GM18858 (cell line): Measurements from ENCODE around the gene STRA6.

ENCODE experiments used
- ATAC-seq: cut with Tn5 transposase; IDR thresholded peaks from one replicate; pipeline ENCODE4 v1.9.1; 2021; ENCODE audit not compliant: unreplicated experiment

Gene STRA6

DNA sequence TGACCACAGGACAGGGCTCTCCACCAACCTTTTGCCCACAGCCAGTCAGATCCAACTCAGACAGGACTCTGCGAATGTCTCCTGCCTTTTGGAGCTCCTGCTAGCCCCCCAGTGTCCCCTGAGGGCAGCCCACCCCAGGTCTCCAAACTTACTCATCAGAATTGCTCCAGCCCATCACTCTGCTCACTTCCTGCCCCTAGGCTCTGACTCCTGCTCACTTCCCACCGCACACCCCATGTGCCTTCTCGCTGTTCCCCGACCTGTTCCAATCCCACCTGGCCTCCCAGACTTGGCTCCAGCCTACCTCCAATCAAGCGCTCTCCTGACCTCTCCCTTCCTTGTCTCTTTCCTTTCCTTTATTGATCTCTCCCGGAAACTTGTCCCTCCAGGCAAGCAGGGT lies 5.9 kb upstream of the STRA6 start:
- ATAC-seq: no peak

DNA sequence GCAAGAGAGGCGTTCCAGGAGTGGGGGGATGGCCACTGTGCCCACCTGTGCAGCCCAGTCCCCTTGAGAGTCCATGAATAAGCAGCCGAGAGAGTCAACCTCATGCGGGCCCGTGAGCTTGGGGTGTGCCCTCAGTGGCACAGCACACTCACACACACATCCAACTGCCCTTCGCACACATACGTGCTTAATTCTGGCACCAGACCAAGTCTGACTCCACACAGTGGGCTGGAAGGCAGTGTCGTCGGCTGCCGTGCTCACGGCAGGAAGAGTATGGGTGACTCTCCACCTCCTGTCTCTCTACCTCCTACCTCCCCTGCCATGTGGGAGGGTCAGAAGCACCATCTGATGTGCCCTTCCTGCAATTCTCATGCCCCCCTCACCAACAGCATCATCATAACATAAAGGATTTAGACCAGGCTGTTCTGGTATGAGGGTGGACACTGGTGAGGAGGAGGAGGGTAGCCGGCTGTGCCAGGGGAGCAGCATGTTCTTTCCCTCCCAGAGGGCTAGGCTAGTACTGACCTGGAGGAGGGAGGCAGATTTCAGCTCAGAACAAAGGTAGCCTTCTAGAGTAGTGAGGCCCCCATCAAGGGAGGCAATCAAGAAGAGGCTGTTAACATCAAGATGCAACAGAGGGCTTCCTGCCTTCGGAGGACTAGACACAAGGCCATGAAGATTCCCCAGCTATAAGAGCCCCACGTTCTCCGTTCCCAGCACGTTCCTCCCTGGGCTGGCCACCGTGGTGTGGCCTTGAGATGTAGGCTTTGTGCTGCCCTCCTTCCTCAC lies 5.3 kb upstream of the STRA6 start:
- no peak for ATAC-seq

DNA sequence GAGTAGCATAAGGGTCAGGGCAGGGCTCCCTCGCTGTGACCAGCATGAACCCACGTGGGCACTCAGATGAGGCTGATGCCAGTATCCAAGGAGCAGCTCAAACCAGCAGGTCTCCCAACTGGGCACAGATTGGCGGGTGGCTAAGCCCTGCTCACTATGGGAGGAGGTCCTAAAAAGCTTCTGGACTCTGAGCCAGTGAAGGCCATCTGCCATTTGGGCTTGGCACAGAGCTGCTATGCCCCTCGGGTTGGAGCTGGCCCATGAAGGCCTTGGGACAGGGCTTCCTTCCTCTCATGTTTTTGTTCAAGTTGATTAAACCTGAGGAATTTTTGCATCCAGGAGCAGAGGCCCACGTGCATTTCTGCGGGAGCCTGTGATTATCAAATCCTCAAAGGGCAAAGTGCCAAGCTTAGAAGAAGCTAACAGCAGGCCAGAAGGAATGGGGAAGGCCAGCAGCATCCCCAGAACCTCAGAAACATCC lies 4.3 kb upstream of the STRA6 start:
- no peak for ATAC-seq

GRCh38 chr15:74205582-74205947 lies 3.0 kb upstream of the STRA6 start:
- ATAC-seq: no peak

DNA sequence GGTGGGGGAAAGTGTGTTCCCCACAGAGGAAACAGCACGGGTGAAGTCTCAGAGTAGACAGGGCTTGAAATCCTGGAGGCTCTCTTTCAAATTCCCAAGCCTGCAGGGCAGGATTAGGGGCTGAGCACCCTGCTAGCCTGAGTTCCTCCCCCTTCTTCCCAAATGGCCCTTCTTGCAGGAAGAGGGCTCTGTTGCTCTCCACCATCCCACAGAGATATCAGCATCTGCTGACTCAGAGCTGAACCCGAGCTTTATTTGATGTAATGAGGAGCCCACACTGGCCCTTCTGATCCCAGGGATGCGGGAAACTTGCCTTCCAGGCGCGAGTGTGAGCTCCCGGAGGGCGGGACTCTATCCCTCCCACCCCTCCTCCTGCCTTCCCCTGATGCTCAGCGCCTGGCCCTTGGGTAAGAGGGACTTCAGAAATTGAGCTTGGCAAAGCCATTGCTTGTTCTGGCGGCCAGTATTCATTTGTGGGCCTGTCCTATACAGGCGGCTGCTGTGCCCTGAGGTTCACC lies 1.4 kb upstream of the STRA6 start:
- ATAC-seq: no peak

DNA sequence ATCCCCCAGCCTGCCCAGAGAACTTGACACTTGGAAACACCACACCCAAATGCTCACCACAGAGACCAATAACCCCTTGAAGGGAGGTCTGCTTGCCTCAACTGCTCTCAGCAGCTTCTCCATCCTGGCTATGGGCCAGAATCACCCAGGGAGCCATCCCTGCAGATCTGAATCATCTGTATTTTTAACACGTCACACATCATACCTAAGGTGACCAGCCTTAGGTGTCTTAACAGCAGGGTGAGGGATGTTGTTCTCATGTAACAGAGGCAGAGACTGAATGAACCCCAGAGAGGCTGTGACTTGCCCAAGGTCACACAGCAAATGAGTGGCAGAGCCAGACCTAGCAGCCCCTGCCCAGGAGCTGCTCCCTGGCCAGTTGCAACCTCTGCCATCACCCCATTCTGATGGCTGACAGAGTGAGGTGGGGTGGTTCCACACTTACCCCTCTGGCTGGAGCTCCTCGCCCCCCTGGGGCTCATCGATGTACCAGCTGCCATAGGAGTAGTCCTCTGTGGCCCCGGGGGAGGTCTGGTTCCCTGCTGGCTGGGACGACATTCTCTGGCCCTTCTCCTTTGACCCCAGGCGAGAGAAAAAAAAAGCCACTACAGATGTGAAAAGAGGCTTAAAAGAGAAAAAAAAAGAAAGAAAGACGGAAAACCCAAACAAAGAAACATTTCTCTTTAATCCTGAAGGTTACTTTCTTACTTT lies 722 bp downstream of the STRA6 start:
- no peak for ATAC-seq

- no peak for ATAC-seq
Observed at GRCh38 chr15:74200871-74201419, 1.6 kb downstream of the STRA6 start.

GRCh38 chr15:74200412-74200815 lies 2.2 kb downstream of the STRA6 start:
- ATAC-seq: no peak

GRCh38 chr15:74199297-74199652 lies 3.3 kb downstream of the STRA6 start:
- ATAC-seq: no peak

DNA sequence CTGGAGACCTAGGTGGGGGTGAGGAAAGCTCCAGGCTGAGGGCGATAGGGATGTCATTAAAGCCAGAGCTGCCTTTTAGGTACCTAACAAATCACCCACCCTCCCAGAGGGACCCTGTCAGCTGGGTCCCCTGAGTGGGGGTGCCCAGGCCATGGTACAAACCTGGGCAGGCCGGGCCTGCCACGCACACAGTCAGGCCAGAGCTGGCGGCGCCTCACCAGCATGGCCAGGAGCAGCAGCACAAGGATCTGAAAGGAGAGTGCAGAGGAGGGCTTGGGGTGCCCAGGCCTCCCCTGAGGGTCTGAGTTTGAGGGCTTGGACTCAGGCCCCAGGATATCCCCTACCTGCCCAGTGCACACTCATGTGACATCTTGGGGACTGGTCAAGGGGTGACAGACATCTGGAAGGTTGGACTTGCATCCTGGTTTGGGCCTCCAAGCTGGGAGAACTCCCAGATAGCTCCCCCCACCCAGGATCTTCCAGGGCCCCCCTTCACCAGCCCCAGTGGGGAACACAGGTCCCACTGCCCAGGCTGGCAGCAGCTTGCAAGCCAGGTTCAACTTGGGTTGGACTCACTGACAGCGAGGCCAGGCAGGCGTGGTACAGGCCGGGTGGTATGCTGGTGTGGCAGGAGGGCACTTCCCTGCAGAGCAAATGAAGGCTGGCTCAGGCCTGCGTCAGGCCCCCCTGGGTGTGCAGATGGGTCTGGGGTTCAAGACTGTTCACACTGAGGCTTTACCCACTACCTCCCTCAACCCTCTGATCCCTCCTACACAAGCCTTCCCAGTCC lies 5.2 kb downstream of the STRA6 start:
- no peak for ATAC-seq

- no peak for ATAC-seq
Observed at GRCh38 chr15:74196175-74196574, 6.4 kb downstream of the STRA6 start.

DNA sequence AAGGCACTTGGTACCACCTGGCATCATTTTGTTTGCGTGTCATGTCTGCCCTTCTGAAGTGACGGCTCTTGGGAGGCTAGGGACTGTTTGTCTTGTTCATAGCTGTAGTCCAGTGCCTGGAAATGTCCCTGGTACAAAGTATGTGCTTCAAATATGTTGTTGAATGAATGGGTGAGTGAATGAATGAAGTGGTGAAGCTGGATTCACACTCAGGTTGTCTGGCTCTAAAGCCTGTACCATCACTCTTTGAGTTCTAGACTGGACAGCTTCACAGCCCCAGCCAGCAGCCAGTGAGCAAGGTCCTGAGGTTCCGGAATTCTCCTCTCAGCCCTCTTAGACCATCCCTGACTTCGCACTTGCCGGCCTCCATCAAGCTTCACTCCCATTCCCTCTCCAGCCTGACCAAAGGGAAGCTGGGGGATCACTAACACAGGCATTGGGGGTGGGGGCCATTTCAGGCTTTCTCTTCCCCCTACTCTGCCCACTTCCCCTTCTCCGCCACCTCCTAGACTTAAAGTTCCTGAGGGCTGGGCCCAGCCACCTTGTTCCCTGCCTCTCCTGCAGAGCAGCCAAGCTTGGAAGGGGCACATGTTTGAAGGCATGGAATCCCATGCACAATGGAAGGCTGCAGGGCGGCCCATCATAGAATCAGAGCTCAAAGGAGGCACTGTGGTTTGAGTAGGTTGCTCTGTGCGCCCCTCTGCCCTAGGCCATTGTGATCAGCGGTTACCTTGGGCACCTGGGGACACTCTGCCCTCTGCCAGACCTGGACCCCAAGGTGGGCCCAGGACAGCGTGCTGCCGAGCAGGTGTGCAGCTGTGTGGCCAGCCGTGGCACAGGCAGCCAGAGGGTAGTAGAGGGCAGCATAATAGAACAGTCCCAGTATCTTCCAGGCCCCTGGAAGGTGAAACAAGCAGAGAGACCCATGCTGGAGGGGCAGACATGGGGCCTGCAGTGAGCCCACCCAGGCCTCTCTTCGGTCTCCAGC lies 7.7 kb downstream of the STRA6 start:
- ATAC-seq: no peak

DNA sequence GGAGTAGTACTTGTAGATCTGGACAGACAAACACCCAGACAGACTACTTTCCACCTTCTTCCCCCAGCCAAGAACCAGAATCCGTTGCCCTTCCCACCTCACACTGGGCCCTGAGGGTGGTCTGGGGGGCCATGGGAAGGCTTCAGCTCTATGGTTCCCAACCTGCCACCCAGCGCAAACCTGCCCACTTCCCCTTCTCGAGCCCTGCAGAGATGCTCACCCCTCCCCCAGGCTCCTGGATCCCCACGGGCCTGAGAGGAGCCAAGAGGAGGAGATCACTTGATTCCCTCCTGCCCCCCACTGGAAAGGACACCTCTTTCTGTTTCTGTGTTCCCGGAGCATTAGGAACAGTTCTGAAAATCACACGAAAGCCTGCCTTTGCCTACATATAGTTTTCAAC lies 8.7 kb downstream of the STRA6 start:
- ATAC-seq: no peak

- ATAC-seq: no peak
Observed at GRCh38 chr15:74193299-74193718, 9.3 kb downstream of the STRA6 start.

DNA sequence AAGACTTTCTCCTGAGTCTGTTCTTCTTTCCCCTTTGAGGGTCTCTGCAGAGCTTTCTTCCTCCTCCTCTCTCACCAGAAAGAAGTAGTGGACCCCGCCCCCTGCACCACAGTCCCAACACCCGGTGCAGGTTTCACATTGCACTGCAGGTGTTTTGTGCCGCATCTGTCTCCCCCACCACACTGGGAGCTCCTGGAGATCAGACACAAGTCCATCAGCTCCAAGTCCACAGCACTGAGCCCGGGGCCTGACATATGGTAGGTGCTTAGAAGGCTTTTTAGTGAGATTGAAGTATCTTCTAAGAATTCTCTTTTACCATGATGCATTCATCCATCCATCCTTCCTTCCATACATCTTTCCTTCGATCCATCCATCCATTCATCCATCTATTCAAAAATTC lies 9.8 kb downstream of the STRA6 start:
- no peak for ATAC-seq

DNA sequence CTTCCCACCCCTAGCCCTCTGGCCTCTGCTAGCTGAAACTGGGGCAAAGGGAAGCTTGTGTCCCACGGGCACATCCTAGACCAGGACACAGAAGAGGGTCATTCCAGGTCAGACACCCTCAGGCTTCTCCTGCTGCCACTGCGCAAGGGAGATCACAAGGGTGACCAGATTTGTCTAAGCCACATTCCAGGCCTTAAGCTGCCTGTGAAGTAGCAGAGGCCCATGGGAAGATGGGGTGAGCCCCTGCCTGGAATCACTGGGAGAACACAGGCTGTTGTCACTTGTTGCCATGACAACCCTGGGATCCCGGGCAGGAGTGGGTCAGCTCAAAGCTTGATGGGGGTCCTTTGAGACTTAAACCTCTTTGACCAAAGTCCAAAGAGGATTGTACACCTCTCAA lies 10.8 kb downstream of the STRA6 start:
- ATAC-seq: no peak

DNA sequence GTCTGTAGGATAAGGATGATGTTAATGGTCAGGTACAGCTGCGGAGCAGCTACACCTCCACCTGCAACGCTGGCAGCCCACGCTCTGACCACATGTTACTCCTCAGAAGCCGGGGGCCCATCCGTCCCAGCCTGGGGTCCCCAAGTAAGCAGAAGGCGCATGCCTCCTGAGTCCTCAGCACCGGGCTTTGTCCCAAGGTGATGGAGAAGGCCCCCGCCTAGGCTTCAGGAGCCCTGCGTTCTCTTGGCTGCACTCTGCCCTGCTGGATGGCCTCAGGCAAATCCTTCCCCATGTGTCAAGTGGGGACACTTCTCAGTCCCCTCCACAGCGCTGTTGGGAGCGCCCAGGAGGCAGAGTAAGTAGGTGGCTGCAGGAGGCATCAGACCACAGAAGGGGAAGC lies 14.4 kb downstream of the STRA6 start:
- ATAC-seq: no peak

DNA sequence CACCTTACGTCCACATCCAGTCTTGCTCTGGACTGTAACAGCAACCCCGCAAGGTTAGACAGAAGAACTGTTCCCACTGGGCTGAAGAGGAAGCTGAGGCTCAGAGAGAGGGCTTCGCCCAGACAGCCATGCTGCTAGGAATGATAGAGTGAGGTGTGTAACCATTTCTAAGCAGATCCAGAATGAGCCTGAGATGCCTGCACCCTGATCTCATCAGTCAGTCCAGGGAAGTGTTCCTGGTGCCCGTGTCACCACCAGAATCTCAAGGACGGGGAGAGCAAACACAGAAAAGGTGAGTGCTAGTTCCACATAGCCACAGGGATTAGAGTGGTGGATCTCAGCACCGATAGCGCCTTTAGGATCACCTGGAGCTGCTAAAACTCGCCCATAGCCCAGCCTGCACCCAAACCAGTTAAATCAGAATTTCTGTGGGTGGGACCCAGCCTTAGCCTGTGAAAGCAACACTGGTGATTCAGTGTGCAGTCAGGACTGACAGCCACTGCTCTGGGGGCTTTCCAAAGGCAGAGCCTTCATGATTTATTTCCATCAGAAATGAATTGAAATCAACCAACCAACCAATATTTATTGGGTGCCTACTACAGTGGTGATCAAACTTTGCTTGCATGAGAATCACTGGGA lies 16.8 kb downstream of the STRA6 start:
- ATAC-seq: no peak

GRCh38 chr15:74184582-74185091 lies 17.9 kb downstream of the STRA6 start:
- no peak for ATAC-seq
